Esophagus squamous epithelium (tissue), 5 donors: ENCODE measurements around the gene RAB8B. TPM values are rescaled to one million over a fixed set of nuclear protein-coding genes. Genes with fewer than 3 reads are reported as not detected.

Experiments
- DNase-seq: peaks from one replicate; lab custom pipeline; 2025; lab: John Stamatoyannopoulos, UW
- H3K27ac ChIP-seq, 4 donors: fragments of 200-600 bp; sonication (generic); one replicate each; pipeline ENCODE4 v1.5.1; 2016 to 2019; ENCODE audit warnings: mild to moderate bottlenecking in 1 of 4
- H3K27me3 ChIP-seq, 4 donors: fragments of 200-600 bp; sonication (generic); 1 replicate in 3 of 4; 2 replicates in 1 of 4; pipeline versions ENCODE4 v1.5.1 to v1.6.0; 2017 to 2021; ENCODE audit warnings: antibody characterized with exemption in 1 of 4
- H3K36me3 ChIP-seq, 3 donors: fragments of 200-600 bp; sonication (generic); one replicate each; pipeline ENCODE4 v1.5.1; 2016 to 2019
- H3K4me1 ChIP-seq, 3 donors: fragments of 200-600 bp; sonication (generic); one replicate each; pipeline ENCODE4 v1.5.1; 2017 to 2019
- H3K4me3 ChIP-seq, 4 donors: fragments of 200-600 bp; sonication (generic); 1 replicate in 3 of 4; 2 replicates in 1 of 4; pipeline ENCODE4 v1.5.1; 2016 to 2019; ENCODE audit warnings: mild to moderate bottlenecking in 2 of 4, moderate library complexity in 1 of 4
- H3K9me3 ChIP-seq, 3 donors: fragments of 200-600 bp; sonication (generic); one replicate each; pipeline ENCODE4 v1.5.1; 2016 to 2019
- CTCF ChIP-seq, 6 experiments: fragments of 450-650 bp in 4 of 6; fragments of 200-600 bp in 2 of 6; sonication (generic) in 2 of 6; IDR thresholded peaks; one replicate each; pipeline ENCODE4 v1.5.1; 2016 to 2019; ENCODE audit warnings: antibody characterized with exemption in 6 of 6, mild to moderate bottlenecking in 4 of 6, moderate library complexity in 4 of 6
- POLR2A ChIP-seq, 4 donors: fragments of 450-650 bp; IDR thresholded peaks; one replicate each; pipeline ENCODE4 v1.6.1; 2017; ENCODE audit warnings: antibody characterized with exemption in 4 of 4, mild to moderate bottlenecking in 4 of 4, moderate library complexity in 3 of 4
- WGBS, 2 donors: methylation state at CpG; one replicate each; pipeline ENCODE4 v1.1.5; 2018; 5-methylcytosine and 5-hydroxymethylcytosine counted together
- intact Hi-C: fragments of 100-400 bp; cut with DNase I; formaldehyde crosslinking; loops from one replicate; pipeline ENCODE4 v1.15.0; 2022
- total RNA-seq, 4 donors: library from RNA; depleted of rRNA; stranded (reverse); fragments of >200 nt; gene quantifications; one replicate each; pipeline ENCODE4 v1.1.0, GENCODE V29; 2016
- donor health status: DM: yes; HTN: yes; CAD: no.

The RAB8B gene
- total RNA-seq, 4 donors from 2014 or later, result 3.1 to 22.7 (median 10.0) TPM

- intact Hi-C loops, result no loop called here
- DNase-seq, result no peak
- TF ChIP-seq POLR2A (IDR thresholded peaks at IDR 0.05) (no peak), CTCF (IDR thresholded peaks at IDR 0.05) (no peak)
- Histone ChIP-seq H3K4me1 (peaks cover 0 to 32% (median 6%) of the 10 kb centered on the region in 3 donors), H3K4me3 (peak overlapping the region in 2 of 4 donors; percentile 73 to 87), H3K27me3 (no peaks in the 10 kb centered on the region), H3K9me3 (no peaks in the 10 kb centered on the region), H3K27ac (no peak overlapping the region), H3K36me3 (peaks cover 0 to 51% (median 0%) of the 10 kb centered on the region in 3 donors)
- WGBS, 2 donors, result 67 to 75% methylated on average over 3 of the region's 3 CpGs
These were observed 33.9 kb upstream of the RAB8B start for GRCh38 chr15:63155486-63155885.

- peaks cover 0 to 32% (median 6%) of the 10 kb centered on the region in 3 donors for H3K4me1 ChIP-seq
- peaks cover 0 to 44% (median 0%) of the 10 kb centered on the region in 3 donors for H3K36me3 ChIP-seq
- H3K4me3 ChIP-seq, result peak overlapping the region; percentile 73 to 87 (median 77)
- H3K27ac ChIP-seq, result peak overlapping the region; percentile 91 to 97 (median 94)
- H3K9me3 ChIP-seq, result no peaks in the 10 kb centered on the region
- intact Hi-C loops, result no loop called here
- no peaks in the 10 kb centered on the region for H3K27me3 ChIP-seq
- peak in 1 of 6 experiments; percentile 7 for TF ChIP-seq CTCF (IDR thresholded peaks at IDR 0.05)
- TF ChIP-seq POLR2A (IDR thresholded peaks at IDR 0.05), result no peak
- DNase-seq, result no peak
- WGBS, 2 donors, result 4 to 7% methylated on average over 10 of the region's 10 CpGs
These were observed 33.2 kb upstream of the RAB8B start for GRCh38 chr15:63156086-63156710.

GRCh38 chr15:63156755-63157117 lies 32.7 kb upstream of the RAB8B start:
- peak overlapping the region; percentile 73 to 87 (median 77) for H3K4me3 ChIP-seq
- TF ChIP-seq CTCF (IDR thresholded peaks at IDR 0.05) (no peak), POLR2A (IDR thresholded peaks at IDR 0.05) (no peak)
- peaks cover 0 to 38% (median 0%) of the 10 kb centered on the region in 3 donors for H3K36me3 ChIP-seq
- no peaks in the 10 kb centered on the region for H3K9me3 ChIP-seq
- H3K4me1 ChIP-seq, result peaks cover 0 to 32% (median 6%) of the 10 kb centered on the region in 3 donors
- no peak for DNase-seq
- intact Hi-C loops, result no loop called here
- 0% methylated on average over 15 to 16 of the region's 16 CpGs for WGBS, 2 donors
- H3K27ac ChIP-seq, result peak overlapping the region; percentile 91 to 97 (median 94)
- H3K27me3 ChIP-seq, result no peaks in the 10 kb centered on the region

- TF ChIP-seq CTCF (IDR thresholded peaks at IDR 0.05), result peak in 2 of 6 experiments; percentile 3 to 4
- peak in 2 of 4 donors; percentile 80 to 88 for TF ChIP-seq POLR2A (IDR thresholded peaks at IDR 0.05)
- peak within 1 kb of the TSS; percentile 73 to 87 (median 77) for H3K4me3 ChIP-seq
- peaks cover 0 to 33% (median 0%) of the 10 kb centered on the region in 3 donors for H3K36me3 ChIP-seq
- H3K27ac ChIP-seq, result peak within 1 kb of the TSS; percentile 91 to 97 (median 94)
- no peaks in the 10 kb centered on the region for H3K27me3 ChIP-seq
- intact Hi-C loops, result no loop called here
- no peaks in the 10 kb centered on the region for H3K9me3 ChIP-seq
- peak; percentile 71 for DNase-seq
- H3K4me1 ChIP-seq, result peaks cover 0 to 32% (median 6%) of the 10 kb centered on the region in 3 donors
- 0 to 1% methylated on average over 3 to 16 of the region's 60 CpGs for WGBS, 2 donors
These were observed 32.1 kb upstream of the RAB8B start, which contains the start of gene RPS27L for GRCh38 chr15:63157118-63157843. Gene RPS27L, minus strand, starts transcription at chr15:63157477. Its CDS starts 72 bp downstream, at chr15:63157405.
